Suppressor macrophage (primary cell): ENCODE measurements around the gene RSBN1L.
A peak's percentile ranks its signal among the peaks of the same experiment; 100 is the strongest.

ENCODE experiments used
- DNase-seq, 4 experiments: peaks; one replicate each; pipeline ENCODE4 v3.0.0-alpha.2; 2020 to 2022

Gene RSBN1L

GRCh38 chr7:77731716-77732115, 35.5 kb downstream of the RSBN1L start:
- no peak for DNase-seq

DNA sequence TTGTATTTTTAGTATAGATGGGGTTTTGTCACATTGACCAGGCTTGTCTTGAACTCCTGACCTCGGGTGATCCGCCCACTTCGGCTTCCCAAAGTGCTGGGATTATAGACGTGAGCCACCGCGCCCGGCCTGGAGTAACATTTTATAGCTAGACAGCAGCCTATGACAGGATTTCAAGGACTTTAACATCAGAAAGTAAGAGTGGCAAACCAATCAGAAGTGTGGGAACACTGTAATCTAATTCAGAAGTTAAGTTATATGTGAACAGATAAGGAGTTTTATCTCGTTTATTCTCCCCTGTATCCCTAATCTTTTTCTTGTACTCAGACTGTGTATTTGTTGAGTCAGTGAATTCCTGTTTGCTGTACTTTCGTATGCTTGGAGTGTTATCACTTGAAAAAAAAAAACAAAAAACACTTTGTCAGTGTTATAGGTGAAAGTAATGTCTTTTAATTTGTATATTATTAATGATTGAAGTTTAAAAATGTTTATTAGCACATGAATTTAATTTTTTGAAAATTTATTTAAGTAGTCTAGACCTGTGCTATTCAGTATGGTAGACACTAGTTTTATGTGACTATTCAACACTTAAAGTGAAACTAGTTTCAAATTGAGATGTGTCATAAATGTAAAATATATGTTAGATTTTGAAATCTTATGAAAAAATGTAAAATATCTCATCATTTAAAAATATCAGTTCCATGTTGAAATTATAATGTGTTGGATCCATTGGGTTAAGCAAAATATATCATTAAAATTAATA, 38.6 kb downstream of the RSBN1L start:
- DNase-seq = no peak

- DNase-seq = no peak
Measured at GRCh38 chr7:77735457-77735856, 39.2 kb downstream of the RSBN1L start.

GRCh38 chr7:77736991-77737390, 40.7 kb downstream of the RSBN1L start:
- no peak for DNase-seq

- DNase-seq = no peak
Measured at GRCh38 chr7:77738382-77738781, 42.1 kb downstream of the RSBN1L start.

GRCh38 chr7:77738871-77739270, 42.6 kb downstream of the RSBN1L start:
- no peak for DNase-seq

DNA sequence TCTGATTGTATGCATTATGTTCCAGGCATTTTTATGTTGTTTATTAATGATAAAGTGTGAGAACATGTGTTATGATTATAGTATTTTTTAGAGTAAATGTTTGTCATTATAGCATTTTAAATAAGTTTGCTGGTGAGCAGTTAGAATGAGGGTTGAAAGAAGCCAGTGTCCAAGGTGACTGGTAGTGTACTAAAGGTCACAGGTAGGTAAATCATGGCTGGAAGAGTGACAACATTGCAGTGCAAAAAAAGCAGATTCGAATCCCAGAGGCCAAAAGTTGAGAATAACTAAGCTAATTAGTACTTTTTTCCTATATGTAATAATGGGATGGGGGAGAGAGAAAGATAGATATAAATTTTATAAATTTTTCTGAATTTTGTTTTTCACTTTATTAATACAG, 44.0 kb downstream of the RSBN1L start:
- no peak for DNase-seq

DNA sequence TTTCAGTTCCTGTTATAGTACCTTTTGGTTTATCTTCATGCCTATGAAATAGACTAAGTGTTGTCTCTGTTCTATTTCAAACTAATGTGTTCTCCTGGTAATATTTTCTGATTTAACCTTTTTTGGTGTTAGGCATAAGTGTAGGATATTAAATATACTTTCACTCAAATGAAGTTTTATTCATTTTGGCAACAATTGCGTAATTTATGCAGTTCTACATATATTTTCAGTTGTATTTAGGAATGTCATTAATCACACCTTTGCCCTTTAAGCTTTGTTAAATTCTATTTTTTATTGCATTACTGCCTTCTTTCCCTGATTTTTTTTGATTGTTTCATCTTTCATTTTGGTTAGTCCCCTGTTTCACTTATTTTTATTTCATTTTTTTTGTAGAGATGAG, 47.3 kb downstream of the RSBN1L start:
- DNase-seq = no peak

- DNase-seq = no peak
Measured at GRCh38 chr7:77745746-77746145, 49.5 kb downstream of the RSBN1L start.

GRCh38 chr7:77746164-77746823, 50.0 kb downstream of the RSBN1L start:
- DNase-seq = no peak

GRCh38 chr7:77746824-77747165, 50.5 kb downstream of the RSBN1L start:
- DNase-seq = no peak

DNA sequence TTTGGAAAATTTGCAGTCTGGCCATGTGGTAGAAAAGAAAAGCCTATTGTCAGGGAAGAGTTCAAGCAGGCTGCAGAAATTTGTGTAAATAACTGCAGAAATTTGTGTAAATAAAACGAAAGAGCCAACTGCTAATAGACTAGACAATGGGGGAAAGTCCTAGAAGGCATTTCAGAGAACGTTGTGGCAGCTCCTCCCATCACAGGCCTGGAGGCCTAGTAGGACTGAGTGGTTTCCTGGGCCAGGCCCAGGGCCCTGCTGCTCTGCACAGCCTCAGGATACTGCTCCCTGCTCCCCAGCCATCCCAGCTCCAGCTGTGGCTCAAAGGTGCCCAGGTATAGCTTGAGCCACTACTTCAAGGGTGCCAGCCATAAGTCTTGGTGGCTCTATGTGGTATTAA, 50.9 kb downstream of the RSBN1L start:
- no peak for DNase-seq

DNA sequence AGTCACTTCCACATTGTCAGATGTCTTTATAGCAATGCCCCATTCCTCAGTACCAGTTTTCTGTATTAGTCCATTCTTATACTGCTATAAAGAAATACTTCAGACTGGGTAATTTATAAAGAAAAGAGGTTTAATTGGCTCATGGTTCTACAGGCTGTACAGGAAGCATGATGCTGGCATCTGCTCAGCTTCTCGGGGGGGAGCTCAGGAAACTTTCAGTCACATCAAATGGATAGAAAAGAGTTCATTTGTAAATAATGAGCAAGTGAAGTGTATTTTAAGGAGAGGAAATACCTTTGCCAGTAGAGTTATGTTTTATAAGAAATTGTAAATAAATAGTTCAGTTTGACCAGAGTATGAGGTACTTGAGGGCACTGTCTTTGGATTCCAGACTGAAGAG, 51.5 kb downstream of the RSBN1L start:
- DNase-seq = no peak

GRCh38 chr7:77752016-77752415, 55.8 kb downstream of the RSBN1L start:
- DNase-seq = peak; percentile 76 to 93 (median 86)

DNA sequence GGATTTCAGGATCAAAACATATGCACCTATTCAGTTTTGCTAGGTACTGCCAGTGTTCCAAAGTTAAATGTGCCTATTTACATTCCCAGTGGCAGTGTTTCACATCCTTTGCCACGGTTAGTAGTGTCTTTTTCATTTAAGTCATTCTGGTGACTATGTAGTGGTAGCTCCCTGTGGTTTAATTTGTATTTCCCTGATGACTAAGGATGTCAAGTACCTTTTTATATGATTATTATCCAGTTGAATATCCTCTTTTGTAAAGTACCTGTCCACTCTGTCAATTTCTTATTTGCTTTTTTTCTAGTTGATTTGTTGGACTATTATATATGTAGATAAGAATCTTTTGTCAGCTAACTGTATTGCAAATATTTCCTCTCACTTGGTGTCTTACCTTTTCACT, 56.9 kb downstream of the RSBN1L start:
- DNase-seq = no peak

DNA sequence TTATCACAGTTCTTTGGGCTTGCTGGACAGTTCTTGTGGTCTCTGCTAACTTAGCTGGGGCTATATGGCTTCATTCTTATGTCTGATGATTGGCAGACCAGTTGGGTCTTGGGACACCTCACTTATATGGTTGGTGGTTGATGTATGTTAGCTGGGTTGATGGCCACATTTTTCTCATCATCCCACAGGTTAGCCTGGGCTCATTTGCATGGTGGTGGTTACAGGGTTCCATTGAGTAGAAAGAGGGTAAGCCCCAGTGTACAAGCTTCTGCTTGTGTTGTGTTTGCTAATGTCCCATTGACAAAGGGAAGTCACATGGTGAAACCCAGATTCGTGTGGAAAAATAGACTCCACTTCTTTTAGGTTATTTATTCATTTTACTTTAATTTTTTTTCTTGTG, 61.3 kb downstream of the RSBN1L start:
- peak in 3 of 4 experiments; percentile 9 to 25 (median 21) for DNase-seq

GRCh38 chr7:77759294-77759889, 63.1 kb downstream of the RSBN1L start:
- peak; percentile 79 to 89 (median 80) for DNase-seq

DNA sequence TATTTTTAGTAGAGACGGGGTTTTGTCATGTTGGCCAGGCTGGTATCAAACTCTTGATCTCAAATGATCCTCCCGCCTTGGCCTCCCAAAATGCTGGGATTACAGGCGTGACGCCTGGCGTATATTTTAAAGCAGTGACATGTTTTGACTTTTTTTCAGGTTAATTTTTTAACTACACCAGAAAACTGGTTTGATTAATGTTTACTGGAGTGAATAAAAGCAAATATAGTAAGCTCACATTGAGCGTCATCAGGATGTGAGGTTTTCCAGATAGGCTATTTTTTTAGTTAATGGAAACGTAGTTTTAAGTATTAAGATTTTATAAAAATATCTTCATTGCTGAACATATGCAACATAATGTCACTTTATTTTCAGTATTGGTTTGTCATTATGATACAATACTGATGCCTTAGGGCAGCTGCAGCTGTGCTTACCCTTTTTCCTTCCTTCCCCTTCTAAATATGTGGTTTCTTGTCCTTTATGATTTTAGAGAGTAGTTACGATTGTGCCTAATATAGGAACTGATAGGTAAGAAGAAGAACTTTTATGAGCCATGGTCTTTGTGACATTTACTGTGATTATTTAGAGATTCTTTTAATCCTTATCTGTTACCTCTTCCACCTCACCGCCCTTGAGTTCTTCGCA, 64.7 kb downstream of the RSBN1L start:
- DNase-seq = no peak

GRCh38 chr7:77765481-77765880, 69.2 kb downstream of the RSBN1L start:
- DNase-seq = peak in 2 of 4 experiments; percentile 48 to 60

DNA sequence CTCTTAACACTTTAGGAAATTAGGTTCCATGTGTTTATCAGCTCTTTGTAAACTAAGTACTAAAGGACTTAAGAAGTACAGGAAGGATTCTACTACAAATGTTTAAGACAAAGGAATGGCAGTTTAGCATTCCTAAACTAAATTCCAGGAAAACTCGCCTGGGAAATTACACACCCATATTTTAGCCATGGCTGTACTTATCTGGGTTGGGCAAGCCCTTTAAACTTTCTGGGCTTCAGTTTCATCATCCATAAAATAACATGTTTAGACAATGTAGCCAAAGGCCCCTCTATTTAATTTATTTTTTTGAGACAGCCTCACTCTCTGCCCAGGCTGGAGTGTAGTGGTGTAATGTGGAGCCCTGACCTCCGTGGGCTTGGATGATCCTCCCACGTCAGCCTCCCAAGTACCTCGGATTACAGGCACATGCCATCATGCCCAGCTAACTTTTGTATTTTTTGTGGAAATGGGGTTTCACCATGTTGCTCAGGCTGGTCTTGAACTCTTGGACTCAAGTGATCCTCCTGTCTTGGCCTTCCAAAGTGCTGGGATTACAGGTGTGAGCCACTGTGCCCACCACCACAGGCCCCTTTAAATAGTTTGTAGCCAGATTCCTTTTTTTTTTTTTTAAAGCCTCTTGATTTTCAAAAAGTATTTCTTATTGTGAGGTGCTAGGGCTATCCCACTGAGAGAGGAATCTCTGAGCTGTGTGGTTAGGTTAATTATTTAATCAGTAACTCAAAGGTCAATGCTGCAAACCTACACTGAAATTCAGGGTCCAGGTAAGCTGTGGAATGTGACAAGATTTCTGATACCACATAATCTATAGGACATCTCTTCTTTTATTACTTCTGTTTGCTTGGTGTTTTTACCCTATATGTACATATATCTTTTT, 69.9 kb downstream of the RSBN1L start:
- no peak for DNase-seq

- no peak for DNase-seq
Measured at GRCh38 chr7:77766801-77767605, 70.7 kb downstream of the RSBN1L start.

DNA sequence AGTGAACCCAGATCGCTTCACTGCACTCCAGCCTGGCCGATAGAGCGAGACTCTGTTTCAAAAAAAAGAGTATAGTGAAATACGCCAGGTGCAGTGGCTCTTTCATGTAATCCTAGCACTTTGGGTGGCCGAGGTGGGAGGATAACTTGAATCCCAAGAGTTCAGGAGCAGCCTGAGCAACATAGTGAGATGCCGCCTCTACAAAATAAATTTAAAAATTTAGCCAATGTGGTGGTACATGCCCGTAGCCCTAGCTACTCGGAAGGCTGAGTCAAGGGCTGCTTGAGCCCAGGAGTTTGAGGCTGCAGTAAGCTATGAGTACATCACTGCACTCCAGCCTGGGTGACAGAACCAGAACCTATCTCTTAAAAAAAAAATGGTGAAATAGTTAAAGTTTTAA, 74.1 kb downstream of the RSBN1L start:
- no peak for DNase-seq
